NCI-H1930 (cell line): ENCODE results near the gene ANKMY1.

ENCODE experiments used
- DNase-seq, 2 experiments: peaks; one replicate each; lab custom pipeline; 2025; lab: John Stamatoyannopoulos, UW

The ANKMY1 gene

GRCh38 chr2:240581811-240582210 lies 24.0 kb upstream of the ANKMY1 start:
- DNase-seq, result no peak

DNA sequence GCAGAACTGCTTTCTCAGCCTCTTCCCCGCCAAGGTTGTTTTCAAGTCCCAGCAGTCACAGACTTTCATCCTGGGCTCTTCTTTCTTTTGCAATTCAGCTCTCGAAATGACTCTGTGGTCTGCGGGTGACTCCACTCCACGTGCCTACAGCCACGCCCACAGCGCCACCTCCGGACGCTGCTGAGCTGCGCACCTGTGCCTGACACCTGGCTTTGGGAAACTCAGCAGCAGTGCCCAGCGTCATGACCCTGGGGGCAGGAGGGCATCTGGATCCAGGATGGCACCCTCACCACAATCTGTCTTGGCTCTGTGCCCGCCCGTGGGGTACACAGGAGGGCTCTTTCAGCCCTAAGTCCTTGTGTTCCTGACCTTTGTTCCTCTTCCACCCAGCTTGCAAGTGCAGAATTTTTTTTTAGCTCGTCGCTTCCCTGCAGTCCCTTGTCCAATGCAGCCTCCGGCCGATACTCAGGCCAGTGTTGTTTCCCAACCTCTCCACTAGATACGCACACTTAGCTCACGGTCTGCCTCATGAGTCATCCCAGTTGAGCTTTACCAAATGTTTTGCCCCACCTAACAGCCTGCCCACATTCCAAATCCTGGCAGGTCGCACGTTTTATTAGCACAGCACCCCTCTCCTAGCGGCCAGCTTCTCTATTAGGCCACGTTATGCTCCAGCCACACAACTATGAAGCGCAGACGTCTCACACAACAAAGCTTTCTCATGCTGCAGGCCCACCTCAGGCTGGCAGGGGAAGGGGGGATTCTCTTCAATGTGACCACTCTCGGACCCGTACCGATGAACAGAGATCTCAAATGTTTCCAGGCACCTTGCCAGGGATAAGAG lies 22.2 kb upstream of the ANKMY1 start:
- no peak for DNase-seq

DNA sequence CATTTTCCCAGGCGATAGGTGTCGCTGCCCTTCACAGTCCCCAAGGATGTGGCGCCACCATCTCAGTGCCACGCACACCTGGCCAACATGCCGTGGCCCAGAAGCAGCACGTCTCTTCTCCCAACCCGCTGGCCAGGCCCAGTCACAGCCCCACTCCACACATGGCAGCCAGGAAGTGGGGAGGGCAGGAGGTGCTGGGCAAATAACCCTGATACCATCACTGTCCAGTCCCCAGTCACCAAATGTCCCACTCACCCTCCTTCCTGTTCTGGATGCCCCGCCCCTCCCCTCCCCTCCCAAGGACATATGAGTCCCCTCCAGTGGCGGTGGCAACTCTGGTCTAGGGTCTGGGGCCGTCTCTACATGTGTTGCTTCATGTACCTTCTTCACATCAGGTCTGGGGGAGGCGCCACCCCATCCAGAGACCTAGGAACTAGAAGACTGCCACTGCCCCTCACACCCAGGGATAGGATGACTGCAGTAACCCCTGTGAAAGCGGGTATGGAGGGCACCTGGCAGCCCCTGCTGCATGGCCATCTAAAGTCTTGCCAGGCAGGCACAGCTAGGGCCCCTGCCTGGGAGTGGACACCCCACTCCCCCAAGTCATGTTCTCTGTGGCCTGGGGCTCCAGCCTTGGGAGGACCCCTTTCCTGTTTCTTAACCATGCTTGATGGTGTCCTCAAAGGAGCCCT lies 21.4 kb upstream of the ANKMY1 start:
- no peak for DNase-seq

- no peak for DNase-seq
These were observed 20.7 kb upstream of the ANKMY1 start for GRCh38 chr2:240578488-240578887.

DNA sequence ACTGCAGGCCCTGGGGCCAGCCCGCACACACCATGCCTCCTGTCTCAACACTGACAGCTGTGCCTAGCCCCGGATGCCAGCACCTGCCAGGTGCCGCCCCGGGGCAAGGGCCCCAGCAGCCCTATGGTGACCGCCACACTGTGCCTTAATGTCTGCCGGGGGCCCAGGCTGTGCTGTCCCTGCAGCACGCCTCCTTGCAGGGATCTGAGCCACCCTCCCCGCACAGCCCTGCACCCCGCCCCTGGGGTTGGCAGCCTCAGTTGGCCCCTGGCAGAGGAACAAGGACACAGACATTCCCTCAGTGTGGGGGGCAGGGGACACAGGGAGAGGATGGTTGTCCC lies 20.3 kb upstream of the ANKMY1 start:
- no peak for DNase-seq

- no peak for DNase-seq
These were observed 19.7 kb upstream of the ANKMY1 start for GRCh38 chr2:240577281-240578109.

GRCh38 chr2:240576436-240577205 lies 18.8 kb upstream of the ANKMY1 start:
- DNase-seq, result no peak

GRCh38 chr2:240576036-240576435 lies 18.2 kb upstream of the ANKMY1 start:
- no peak for DNase-seq

DNA sequence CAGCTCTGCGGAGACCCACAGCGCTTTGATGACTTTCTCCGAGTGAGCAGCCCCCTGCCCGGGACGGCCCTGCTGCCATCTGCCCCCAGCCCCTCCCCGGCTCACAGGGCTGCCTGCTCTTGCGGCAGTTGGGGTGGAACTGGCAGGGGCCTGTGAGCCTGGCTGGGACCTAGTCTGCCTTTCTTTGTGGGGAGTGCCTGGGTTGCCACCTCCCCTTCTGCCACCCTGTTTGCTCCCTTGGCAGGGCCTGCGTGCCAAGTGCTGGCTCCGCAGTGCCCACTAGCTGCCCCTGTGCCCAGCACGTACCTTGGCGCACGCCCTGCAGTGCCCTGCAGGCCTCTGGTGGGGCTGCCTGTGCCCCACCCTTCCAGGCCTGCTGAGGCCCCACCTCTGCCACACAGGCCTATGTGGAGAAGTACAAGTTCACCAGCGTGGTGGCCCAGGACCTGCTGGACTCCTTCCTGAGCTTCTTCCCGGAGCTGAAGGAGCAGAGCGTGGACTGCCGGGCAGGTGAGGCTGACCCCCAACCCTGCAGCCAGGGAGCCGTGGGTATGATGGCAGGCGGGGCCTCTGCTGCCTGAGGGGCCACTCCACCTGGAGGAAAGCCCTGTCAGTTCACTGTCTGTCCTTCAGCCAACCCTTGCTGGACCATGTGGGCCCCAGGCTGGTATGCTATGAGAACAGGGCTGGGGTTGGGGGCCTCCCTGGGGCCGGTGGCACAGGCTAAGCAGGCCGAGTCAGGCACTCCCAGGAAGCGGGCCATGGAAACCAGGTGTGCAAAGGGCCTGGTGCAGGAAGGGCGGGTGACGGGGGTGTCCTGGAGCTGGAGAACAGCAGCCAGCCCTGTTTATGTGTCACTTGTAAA lies 17.5 kb upstream of the ANKMY1 start:
- DNase-seq, result no peak

- DNase-seq, result no peak
These were observed 16.8 kb upstream of the ANKMY1 start for GRCh38 chr2:240574386-240575100.

DNA sequence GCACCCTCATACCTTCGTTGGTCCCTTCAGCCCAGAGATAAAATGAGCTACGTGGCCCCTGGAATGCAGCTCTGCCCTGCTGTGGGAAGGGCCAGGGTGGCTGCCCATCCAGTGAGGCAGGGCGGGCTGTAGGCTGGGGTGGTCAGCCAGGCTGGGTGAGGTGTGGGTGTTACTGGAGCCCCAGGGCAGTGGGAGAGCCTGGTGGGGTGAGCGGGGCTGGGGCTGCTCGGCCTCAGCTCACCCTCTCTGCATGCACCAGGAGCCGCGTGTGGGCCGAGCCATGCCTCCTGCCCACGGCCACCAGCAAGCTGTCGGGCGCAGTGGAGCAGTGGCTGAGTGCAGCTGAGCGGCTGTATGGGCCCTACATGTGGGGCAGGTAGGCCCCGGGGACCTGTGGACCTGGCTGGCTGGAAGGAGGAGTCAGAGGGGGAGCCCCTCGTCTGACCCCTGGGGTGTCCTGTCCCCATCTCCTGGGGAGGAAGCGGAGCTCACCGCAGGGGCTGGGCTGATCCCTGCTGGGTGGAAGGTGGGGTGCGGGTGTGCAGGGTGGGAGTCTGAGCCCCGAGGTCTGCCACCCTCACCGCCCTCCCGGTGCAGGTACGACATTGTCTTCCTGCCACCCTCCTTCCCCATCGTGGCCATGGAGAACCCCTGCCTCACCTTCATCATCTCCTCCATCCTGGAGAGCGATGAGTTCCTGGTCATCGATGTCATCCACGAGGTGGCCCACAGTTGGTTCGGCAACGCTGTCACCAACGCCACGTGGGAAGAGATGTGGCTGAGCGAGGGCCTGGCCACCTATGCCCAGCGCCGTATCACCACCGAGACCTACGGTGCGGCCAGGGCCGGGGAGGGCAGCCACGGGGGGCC lies 16.0 kb upstream of the ANKMY1 start:
- no peak for DNase-seq

- no peak for DNase-seq
These were observed 15.3 kb upstream of the ANKMY1 start for GRCh38 chr2:240573071-240573515.

GRCh38 chr2:240572141-240573031 lies 14.6 kb upstream of the ANKMY1 start:
- DNase-seq, result no peak

DNA sequence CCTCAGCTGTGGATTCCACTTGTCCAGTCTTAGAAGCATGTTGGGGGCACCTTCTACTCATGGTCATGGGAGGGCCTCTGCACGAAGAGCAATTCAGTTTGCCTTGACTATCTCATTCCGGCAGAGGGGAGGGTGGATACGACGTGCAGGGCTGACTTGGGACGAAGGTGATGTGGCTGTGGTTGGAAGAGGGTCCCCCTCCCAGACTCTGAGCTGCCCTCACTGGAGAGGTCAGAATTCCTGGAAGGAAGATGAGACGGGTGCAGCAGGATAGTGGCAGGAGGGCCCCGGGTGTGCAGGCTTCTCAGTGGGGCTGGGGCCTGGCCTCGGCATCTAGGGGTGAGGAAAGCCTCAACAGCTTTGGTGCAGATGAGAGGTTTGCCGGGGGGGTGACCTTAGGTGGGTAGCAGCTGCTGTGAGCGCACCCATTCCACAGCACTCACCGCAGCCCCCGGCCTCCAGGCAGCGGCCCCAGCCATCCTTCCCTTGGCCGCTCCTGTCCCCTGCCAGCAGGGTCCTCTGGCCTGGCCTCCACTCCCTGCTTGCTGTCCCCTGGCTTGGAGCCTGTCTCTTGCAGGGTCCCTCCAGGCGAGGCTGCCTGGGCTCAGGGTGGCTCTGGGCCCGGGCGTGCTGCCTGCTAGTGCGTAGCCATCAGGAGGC lies 13.7 kb upstream of the ANKMY1 start:
- no peak for DNase-seq

GRCh38 chr2:240570531-240571313 lies 12.9 kb upstream of the ANKMY1 start:
- DNase-seq, result no peak

GRCh38 chr2:240569998-240570530 lies 12.3 kb upstream of the ANKMY1 start:
- DNase-seq, result no peak
